NOMO-1 (cell line): ENCODE data around the gene SLC41A1.
"Not testable (repeated sequence)": the region's sequence is repeated elsewhere in the genome, so short reads cannot be mapped to it uniquely, and the experiment has no call there.

Experiments
- DNase-seq, 2 experiments: peaks; one replicate each; lab custom pipeline; 2025; ENCODE audit not compliant: unreplicated experiment in 2 of 2; lab: John Stamatoyannopoulos, UW

SLC41A1 gene

DNA sequence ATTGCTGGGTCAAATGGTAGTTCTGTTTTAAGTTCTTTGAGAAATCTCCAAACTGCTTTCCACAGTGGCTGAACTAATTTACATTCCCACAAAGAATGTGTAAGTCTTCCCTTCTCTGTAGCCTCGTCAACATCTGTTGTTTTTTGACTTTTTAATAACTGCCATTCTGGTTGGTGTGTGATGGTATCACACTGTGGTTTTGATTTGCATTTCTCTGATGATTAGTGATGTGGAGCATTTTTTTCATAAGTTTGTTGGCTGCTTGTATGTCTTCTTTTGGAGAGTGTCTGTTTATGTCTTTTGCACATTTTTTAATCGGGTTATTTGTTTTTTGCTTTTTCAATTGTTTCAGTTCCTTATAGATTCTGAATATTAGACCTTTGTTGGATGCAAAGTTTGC, 10.3 kb upstream of the SLC41A1 start:
- not testable (repeated sequence) for DNase-seq

DNA sequence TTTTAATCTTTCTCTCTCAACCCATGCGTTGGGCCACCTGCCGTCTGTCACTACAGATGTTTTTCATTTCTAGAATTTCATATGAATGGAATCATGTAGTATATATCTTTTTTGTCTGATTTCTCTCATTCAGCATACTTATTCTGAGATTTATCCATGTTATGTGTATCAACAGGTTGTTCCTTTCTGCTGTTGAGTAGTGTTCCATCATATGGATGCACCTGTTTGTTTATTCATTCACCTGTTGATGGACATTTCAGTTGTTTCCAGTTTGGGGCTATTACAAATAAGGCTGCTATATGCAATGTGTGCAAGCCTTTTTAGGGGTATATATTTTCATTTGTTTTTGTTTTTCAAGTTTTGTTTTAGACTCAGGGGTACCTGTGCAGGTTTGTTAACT, 9.4 kb upstream of the SLC41A1 start:
- DNase-seq, result no peak

DNA sequence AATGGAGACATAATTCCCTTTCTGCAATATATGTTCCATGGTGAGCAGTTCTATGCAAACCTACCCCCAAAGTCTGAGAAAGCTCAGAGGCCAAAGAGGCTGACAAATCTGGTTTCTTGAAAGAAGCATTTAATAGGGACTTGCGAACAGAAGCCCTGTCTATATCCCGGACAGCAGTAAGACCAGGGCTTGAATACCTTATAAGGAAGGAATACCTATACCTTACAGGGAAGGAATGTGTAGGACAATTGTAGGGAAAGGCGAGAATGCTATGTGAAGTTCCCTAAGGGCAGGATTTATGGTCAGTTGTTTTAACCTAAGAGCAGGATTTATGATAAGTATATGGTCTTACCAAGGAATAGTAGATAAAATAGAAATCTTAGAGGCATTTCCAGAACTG, 5.0 kb upstream of the SLC41A1 start:
- DNase-seq, result no peak

DNA sequence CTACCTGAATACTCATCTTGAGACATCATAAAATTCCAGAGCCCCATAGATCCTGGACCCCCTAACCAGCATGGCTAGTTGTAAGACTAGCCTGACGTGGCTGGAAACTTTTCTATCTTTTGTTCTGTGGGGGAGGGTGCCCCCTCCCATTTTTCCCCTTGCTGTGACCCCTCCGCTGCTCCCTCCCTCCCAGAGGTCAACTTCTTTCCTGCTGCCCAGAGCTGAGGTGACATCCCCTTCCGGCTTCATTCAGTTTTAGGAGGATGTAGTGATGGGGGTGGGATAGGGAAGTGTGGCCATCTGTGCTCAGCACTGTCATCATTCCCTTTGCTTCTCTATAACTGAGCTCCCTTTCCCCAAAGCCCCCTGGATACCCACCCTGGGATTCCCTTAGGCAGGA, 4.4 kb upstream of the SLC41A1 start:
- DNase-seq, result no peak

DNA sequence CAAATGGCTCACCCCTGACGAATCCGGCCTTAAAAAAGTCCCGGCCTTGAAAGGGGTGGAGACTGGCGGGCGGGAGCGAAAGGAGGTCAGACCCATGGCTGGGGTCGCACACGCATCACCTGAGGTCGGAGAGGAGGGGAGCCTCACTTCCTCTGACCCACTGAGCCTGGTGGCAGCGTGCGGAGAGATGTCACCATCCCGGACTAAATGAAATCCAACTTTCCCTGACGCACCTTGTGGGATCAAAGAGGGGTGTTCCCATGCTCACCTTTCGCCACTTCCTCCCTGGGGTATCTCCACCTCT, 709 bp upstream of the SLC41A1 start:
- DNase-seq, result no peak

DNA sequence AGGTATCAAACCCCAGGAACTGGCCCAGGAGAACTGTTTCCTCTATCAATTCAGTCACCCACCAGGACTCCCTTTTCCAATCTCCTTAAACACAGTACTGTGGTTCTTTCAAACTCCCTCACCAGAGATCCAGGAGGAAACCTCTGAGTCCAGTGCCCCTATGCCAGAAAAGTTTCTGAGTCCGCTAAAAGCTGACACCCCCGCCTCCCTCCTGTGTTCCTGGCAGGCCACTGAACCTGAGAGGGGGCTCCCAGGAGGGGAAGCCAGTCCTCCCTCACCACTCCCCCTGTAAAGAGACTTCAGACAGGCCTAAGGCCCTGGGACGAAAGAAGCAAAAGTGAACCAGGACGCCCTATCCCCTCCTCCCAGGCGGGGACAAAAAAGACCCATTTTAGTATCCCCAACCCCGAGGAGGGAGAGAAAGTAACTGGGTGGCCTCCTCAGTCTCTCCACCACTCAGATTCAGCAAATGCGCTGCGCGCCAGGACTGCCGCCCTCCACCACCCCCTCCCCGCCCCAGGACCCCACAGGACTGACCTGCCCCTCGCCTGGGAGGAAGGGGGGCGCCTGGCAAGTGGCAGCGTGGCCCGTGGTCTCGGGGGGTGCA, 624 bp downstream of the SLC41A1 start:
- DNase-seq, result peak in 1 of 2 experiments; percentile 2

DNA sequence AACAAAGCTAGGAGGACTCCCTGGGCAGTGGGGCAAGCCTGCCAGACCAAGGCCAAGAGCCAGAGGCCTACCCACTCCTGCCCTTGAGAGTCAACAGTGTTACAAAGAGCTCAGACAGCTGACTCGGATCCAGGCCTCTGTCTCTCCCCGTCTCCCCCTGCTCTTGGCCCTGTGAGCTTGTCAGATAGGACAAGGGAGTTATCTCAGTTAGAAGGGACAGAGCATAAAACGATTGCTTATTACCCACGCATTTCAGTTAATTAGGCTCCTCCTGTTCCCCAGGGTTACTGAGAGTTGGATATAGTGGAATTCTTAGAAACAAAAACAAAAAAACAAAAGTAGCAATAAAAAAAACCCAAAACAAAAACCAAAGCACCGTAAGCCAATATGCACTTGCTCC, 1.3 kb downstream of the SLC41A1 start:
- DNase-seq, result no peak

DNA sequence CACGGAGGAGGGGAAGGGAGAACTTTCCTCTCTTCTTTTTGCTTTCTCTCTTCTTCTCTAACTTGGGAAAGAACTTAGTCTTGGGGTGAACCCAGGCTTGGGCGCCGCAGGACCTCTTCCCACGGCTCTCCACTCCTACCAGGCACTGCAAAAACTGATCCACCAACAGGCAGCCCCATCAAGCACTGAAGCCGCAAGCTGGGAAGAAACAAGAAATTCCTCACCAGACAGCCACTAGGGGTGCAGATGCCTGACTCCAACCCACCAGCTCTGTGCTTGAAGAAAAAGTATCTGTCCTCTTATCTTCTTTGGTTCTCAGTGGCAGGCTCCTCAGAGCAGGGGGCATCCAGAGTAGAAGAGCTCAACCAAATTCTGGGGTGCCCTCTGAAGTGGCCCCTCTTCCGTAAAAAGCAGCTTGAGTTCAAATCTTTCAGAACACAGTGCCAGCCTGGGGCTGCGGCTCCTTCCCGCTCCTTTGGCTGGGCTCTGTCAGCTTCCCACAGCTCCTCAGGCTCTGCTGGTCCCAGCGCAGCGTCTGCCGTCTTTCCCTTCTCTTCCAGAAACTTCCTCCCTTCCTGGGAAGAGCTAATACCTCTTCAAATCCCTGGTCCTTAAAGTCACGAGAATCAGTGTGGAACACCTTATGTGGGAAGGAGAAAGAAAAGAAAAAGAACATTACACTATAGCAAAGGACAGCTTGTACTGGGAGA, 2.4 kb downstream of the SLC41A1 start:
- DNase-seq, result no peak

DNA sequence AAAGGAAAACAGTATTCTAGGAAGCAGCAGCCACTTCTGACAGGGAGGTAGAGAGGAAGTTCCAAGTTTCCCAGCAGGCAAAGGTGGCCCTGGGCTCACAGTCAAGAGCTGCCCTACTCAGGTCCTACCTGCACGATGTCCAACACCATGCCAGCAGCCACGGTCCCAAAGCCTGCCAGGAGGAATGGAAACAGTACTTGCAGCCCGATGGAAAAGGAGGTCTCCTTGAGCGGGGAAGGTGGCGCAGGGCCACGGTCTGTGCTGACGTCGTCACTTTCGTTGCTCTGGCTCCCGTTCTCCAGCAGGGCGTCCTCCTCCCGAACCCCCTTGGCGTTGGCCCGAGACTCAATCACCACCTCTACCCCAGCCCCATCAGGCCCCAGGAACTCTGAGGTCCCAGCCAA, 3.1 kb downstream of the SLC41A1 start:
- DNase-seq, result no peak

DNA sequence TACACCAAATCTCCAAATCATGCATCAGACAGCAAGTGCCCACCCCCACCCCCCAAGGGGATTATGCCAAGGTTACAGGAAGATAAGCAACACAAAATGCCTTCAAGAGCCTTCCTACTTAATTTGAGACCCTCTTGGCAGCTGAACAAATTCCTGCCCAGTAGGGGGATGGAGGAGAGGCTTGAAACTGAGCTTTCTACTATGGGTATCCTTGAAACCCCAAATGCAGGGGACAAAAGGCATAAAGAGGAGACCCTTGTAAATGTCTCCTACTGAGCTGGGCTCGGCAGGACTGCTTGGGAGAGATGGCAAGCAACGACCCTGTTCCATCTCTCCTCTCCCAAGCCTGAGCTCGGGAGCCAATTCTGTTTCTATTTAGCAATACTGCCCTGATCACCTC, 3.5 kb downstream of the SLC41A1 start:
- no peak for DNase-seq

DNA sequence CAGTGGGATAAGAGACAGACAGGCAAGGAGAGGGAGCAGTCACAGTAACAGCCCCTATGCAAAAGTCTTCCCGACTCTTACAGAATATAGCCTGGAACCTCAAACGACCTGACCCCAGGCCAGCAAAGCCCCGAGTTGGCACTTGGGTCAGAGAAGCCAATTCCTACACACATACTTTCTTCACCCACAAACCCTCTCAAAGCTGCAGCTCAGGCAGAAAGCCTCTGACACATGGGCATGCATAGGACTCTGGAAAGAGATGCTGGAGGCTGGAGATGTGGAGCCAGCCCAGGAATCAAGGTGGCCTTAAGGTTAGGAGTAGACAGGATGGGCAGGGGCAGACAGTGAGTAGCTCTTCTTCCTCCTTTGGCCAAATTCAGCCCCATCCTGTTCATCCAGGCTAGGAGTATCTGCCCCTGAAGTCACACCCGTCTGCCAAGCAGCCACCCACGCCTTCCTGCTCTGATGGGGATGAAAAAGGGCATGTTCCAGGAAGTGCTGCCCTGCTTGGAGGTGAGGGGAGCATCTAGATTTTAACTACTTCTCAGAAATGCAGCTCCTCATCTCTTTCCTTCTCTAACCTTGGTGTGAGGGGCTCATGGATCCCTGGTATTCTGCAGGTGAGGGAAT, 7.8 kb downstream of the SLC41A1 start:
- no peak for DNase-seq

DNA sequence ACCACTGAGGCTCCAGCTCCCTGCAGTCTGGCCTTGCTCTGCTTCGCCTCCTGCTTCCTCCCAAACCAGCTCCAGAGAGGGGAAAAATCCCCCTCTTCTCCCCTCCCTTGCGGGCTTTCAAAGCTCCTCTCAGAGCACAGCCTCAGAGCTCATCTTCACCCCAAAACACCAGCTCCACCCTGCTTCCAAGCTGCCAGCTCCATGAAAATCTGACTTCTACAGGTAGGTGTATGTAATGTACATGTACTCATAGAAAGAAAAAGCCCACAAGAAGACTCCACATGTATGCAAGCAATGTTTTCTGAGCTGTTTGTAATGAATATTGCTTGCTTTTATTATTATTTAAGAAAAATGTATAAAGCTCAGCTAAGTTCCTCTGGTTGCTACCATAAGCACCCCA, 8.4 kb downstream of the SLC41A1 start:
- no peak for DNase-seq

DNA sequence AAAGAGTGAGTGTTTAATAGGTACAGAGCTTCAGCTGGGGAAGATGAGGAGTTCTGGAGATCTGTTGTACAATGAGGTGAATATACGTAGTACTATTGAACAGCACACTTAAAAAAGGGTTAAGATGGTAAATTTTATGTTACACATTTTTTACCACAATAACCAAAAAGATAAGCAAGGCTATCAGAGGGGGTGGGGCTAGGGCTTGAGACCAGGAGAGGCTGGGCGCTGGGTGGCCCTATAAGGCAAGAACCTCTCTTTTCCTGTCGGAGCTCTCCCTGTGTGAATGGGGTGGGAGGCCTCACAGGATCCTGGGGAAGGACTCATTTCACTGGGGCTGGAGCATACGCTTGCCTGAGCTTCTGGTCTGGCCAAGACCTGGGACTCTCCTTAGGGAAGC, 9.0 kb downstream of the SLC41A1 start:
- no peak for DNase-seq

DNA sequence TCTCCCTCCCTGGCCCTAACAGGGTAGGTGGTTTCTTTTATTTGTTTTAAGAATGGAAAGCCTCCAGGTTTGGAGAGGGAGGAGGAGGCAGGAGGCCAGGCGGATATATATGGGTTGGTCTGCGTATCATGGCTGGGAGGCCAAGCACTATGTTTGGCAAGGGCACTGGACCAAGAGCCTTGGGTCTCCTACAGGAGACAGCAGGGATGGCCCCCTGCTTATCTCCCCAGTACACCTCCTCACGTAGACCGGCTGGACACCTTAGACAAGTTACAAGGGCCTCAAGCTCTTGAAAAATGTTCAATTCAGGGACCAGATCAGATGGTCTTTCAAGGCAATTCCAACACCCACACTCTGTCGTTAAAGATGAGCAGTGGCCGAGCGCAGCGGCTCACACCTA, 10.9 kb downstream of the SLC41A1 start:
- DNase-seq, result no peak

DNA sequence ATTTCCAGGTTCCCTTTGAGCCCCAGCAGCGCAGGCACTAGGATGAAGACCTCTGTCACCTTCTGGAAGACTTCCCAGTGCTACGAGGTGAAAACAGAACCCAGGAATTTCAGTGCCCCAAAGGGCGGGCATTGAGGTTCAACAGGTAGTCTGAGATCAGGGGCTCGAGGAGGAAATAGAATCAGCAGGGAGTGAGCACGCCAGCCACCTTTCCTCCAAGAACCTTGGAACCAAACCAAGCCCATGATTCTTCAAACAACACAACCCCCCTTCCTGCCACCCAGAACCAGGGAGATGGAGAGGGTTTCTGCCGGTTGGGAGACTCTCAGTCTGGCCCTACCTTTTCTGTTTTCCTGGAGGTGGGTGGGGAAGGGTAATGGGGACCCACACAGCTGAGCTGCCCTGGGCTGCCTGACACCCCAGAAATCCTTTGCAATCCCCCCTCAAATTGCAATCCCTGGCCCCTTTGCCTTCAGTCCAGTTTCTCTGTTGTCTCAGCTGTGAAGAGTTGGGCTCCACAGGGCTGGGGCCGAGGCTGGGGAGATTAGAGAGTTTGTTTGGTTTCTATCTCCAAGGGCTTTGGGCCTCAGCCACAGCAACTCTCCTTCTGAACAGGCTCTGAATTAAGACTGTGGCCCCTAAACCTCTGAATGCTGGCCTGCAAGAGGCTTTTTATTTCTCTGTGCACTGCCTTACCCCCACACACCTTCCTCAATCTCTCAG, 11.9 kb downstream of the SLC41A1 start:
- DNase-seq, result no peak

DNA sequence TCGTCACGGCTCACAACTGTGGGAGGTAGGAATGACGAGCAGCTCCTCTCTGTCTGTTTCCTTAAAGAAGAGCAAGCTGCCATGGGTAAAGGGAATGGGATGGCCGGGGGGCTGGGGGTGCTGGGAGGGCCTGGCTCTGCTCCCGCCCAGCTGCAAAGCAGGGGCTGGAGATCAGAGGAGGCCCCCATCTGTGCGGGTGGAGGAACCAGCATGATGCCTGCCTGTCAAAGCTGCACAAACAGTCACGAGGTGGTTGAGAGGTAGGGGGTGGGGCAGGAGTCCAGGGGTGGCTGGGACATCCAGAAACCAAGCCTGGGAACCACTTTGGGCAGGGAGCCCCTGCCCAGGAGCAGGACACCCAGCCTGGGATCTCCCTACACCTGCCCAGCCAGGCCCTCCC, 12.6 kb downstream of the SLC41A1 start:
- DNase-seq, result no peak

DNA sequence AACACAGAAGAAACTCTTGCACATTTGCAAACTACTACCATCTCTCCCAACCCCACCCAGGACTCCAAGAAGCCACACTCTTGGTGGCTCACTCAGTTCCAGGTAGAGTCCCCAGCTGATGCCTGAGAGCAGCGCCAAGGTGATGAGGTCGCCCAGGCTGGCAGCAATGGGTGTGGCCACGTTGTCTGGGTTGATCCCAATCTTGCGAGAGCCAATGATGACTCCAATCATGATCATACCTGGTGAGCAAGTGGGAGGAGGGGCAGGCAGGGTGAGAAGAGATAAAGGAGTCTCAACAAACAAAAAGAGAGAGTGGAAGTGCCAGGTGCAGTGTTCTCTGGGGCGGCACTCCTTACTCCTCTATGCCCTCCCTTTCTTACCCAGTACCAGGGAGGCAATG, 14.4 kb downstream of the SLC41A1 start:
- no peak for DNase-seq

DNA sequence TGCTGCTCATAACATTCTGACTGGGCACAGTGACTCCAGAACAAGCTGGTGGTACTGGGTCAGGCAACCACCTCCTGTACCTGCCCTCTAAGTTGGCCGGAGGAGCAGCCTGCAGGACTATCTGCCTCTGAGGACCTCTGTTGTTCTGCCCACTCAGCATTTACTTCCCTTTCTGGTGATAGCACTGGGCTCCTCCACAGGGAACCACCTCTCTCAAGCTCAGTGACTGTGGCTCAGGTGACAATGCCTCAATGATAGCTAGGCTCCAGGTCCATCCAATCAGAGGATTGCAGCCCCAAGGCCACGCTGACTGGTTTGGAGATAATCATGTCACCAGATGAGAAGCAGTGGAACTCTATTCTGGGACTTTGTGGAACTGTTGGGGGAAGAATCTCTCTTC, 15.8 kb downstream of the SLC41A1 start:
- no peak for DNase-seq

DNA sequence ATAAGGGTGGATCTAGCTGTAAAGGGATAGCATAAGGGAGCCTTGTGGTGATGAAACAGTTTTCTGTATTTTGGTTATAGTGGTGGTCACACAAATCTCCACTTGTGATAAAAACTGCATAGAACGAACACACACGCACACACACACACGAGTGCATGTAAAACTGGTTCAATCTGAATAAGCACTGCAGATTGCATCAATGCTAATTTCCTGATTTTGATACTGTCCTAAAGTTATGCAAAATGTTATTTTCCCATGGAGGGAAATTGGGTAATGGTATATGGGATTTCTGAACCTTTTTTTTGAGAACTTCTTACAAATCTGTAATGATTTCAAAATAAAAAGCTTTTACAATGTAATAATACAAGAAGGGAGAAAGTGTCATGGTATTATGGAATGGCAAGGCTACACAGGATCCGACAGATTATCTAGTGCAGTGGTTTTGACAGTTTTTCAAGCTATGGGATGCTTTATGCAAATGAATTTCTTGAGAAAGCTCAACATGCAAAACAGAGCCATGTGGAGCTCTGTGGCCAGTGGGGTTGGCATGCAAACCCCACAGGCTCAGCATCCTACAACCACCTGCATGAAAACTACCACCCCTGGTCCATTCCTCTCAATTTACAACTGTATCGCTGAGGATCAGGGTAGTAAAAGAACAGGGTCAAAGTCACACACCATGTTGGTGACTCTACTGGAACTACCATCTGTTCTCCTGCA, 18.8 kb downstream of the SLC41A1 start:
- no peak for DNase-seq

DNA sequence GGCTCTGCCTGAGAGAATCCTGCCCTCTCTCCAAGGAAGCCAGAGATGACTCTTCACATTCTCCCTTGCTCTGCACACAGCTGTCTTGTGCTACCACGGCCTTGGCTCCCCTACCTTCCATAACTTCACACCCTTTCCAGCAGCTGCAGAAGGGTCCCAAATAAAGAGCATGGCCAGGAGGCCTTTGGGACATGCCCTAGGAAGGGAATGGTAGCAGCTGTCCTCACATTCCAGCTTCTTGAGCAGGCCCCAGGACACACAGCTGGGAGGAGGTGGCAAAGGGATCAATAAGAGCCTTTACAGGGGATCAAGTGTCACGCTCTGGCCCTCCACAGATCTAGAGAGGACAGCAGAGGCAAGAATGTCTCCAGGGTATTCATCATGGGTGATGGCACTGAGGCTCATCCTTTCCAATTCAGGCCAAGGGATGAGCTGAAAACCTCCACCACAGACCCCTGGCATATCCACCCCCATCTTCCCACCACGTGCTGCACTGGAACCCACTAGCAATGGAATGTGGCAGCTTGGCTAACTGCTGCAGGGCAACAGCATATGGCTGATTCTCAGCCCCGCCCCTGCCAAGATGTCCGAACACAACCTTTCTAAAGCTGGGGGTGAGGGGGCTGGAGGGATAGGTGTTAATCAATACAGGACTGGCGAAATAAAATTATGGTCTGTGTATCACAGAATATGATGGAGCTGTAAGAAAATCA, 19.9 kb downstream of the SLC41A1 start:
- no peak for DNase-seq

DNA sequence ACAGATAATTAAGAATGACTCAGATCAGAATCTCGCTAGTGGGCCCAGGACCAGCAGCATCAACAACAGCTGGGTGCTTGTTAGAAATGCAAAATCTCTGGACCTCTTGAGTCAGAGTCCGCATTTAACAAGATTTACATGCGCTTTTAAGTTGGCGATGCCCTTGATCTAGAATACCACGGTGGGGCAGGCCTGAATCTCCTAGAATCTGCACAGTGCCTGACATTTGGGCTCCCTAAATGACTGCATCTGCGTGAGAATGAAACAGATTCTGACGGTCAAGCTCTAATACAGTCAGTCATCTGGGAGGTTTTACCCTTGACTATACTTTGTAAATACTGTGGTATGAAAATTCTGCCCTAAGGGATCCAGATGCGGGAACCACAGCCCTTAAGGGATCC, 20.5 kb downstream of the SLC41A1 start:
- no peak for DNase-seq
